Fibroblast of peridontal ligament (primary cell): ENCODE measurements around the gene HSPA6.
"Not testable (repeated sequence)": the region's sequence is repeated elsewhere in the genome, so short reads cannot be mapped to it uniquely, and the experiment has no call there.

Experiments used
- DNase-seq: peaks from one replicate; pipeline ENCODE4 v3.0.0-alpha.2; 2010; ENCODE audit errors: extremely low read depth

The HSPA6 gene

GRCh38 chr1:161560960-161561715 lies 36.8 kb downstream of the HSPA6 start:
- peak; percentile 30 for DNase-seq

- DNase-seq: not testable (repeated sequence)
Observed at GRCh38 chr1:161562441-161562840, 38.1 kb downstream of the HSPA6 start.

- DNase-seq: not testable (repeated sequence)
Observed at GRCh38 chr1:161563522-161563921, 39.2 kb downstream of the HSPA6 start.

GRCh38 chr1:161566602-161566960 lies 42.2 kb downstream of the HSPA6 start:
- not testable (repeated sequence) for DNase-seq

- not testable (repeated sequence) for DNase-seq
Observed at GRCh38 chr1:161571703-161572102, 47.4 kb downstream of the HSPA6 start.
